MG63 (cell line): ENCODE measurements around the gene MX1. TPM values are rescaled to one million over a fixed set of nuclear protein-coding genes. Genes with fewer than 3 reads are reported as not detected.

Experiments
- DNase-seq: peaks from one replicate; pipeline ENCODE4 v3.0.0-alpha.2; 2020
- H3K27me3 ChIP-seq: fragments of 250-450 bp; sonication (Bioruptor Pico); 2 replicates; pipeline ENCODE4 v1.5.1; 2020; ENCODE audit warnings: mild to moderate bottlenecking, moderate library complexity
- H3K36me3 ChIP-seq: fragments of 250-450 bp; sonication (Bioruptor Pico); 2 replicates; pipeline ENCODE4 v1.5.1; 2020; ENCODE audit warnings: mild to moderate bottlenecking, moderate library complexity
- H3K4me3 ChIP-seq: fragments of 250-450 bp; sonication (Bioruptor Pico); 2 replicates; pipeline ENCODE4 v1.5.1; 2020; ENCODE audit warnings: mild to moderate bottlenecking, moderate library complexity
- H3K9me3 ChIP-seq: fragments of 250-450 bp; sonication (Bioruptor Pico); 2 replicates; pipeline ENCODE4 v1.5.1; 2020; ENCODE audit warnings: mild to moderate bottlenecking, moderate library complexity
- total RNA-seq: library from RNA; depleted of rRNA; stranded (reverse); fragments of >200 nt; shearing (Covaris generic); gene quantifications from 2 replicates; pipeline ENCODE4 v1.2.3, GENCODE V29; 2014; ENCODE audit warnings: low replicate concordance

MX1 gene
- total RNA-seq, 1 experiment from 2014 or later = 18.3 TPM

GRCh38 chr21:41466024-41466820 is 40.2 kb downstream of the MX1 start:
- Histone ChIP-seq H3K27me3 (no peaks in the 10 kb centered on the region), H3K36me3 (no peaks in the 10 kb centered on the region), H3K9me3 (peaks cover 2% of the 10 kb centered on the region; the same call in 1 of the 2 replicates), H3K4me3 (no peak overlapping the region)
- no peak for DNase-seq

GRCh38 chr21:41470054-41470453 is 44.0 kb downstream of the MX1 start:
- Histone ChIP-seq H3K4me3 (no peak overlapping the region), H3K36me3 (no peaks in the 10 kb centered on the region), H3K9me3 (no peaks in the 10 kb centered on the region), H3K27me3 (no peaks in the 10 kb centered on the region)
- no peak for DNase-seq

GRCh38 chr21:41472753-41473548 is 46.9 kb downstream of the MX1 start:
- no peak overlapping the region for H3K4me3 ChIP-seq
- DNase-seq = no peak
- H3K36me3 ChIP-seq = no peaks in the 10 kb centered on the region
- no peaks in the 10 kb centered on the region for H3K27me3 ChIP-seq
- H3K9me3 ChIP-seq = no peaks in the 10 kb centered on the region

- no peak for DNase-seq
- Histone ChIP-seq H3K27me3 (no peaks in the 10 kb centered on the region), H3K9me3 (no peaks in the 10 kb centered on the region), H3K4me3 (no peak overlapping the region), H3K36me3 (no peaks in the 10 kb centered on the region)
Measured at GRCh38 chr21:41475714-41476420, 49.8 kb downstream of the MX1 start.

GRCh38 chr21:41477641-41478318 is 51.7 kb downstream of the MX1 start:
- Histone ChIP-seq H3K4me3 (no peak overlapping the region), H3K9me3 (no peaks in the 10 kb centered on the region), H3K27me3 (no peaks in the 10 kb centered on the region; the same call in 1 of the 2 replicates), H3K36me3 (no peaks in the 10 kb centered on the region)
- no peak for DNase-seq

GRCh38 chr21:41478319-41479177 is 52.5 kb downstream of the MX1 start:
- no peaks in the 10 kb centered on the region for H3K36me3 ChIP-seq
- no peaks in the 10 kb centered on the region; the same call in 1 of the 2 replicates for H3K27me3 ChIP-seq
- H3K4me3 ChIP-seq = no peak overlapping the region
- no peak for DNase-seq
- H3K9me3 ChIP-seq = no peaks in the 10 kb centered on the region

- Histone ChIP-seq H3K4me3 (no peak overlapping the region), H3K9me3 (no peaks in the 10 kb centered on the region)
- DNase-seq = no peak
Measured at GRCh38 chr21:41479686-41480085, 53.6 kb downstream of the MX1 start.

GRCh38 chr21:41480086-41480690 is 54.1 kb downstream of the MX1 start:
- DNase-seq = no peak
- Histone ChIP-seq H3K4me3 (no peak overlapping the region), H3K27me3 (no peaks in the 10 kb centered on the region; the same call in 1 of the 2 replicates), H3K9me3 (no peaks in the 10 kb centered on the region), H3K36me3 (no peaks in the 10 kb centered on the region)

More at GRCh38 chr21:41479686-41480085, 53.6 kb downstream of the MX1 start:
- no peaks in the 10 kb centered on the region for H3K36me3 ChIP-seq
- H3K27me3 ChIP-seq = no peaks in the 10 kb centered on the region; the same call in 1 of the 2 replicates

- Histone ChIP-seq H3K9me3 (no peaks in the 10 kb centered on the region), H3K4me3 (no peak overlapping the region), H3K27me3 (no peaks in the 10 kb centered on the region; the same call in 1 of the 2 replicates), H3K36me3 (no peaks in the 10 kb centered on the region)
- no peak for DNase-seq
Measured at GRCh38 chr21:41481191-41481590, 55.2 kb downstream of the MX1 start.

GRCh38 chr21:41482301-41482700 is 56.3 kb downstream of the MX1 start:
- no peaks in the 10 kb centered on the region for H3K9me3 ChIP-seq
- no peak for DNase-seq
- H3K36me3 ChIP-seq = no peaks in the 10 kb centered on the region
- H3K4me3 ChIP-seq = no peak overlapping the region
- H3K27me3 ChIP-seq = no peaks in the 10 kb centered on the region; the same call in 1 of the 2 replicates

GRCh38 chr21:41482980-41483379 is 56.9 kb downstream of the MX1 start:
- Histone ChIP-seq H3K27me3 (no peaks in the 10 kb centered on the region; the same call in 1 of the 2 replicates), H3K9me3 (no peaks in the 10 kb centered on the region), H3K4me3 (no peak overlapping the region), H3K36me3 (no peaks in the 10 kb centered on the region)
- no peak for DNase-seq

GRCh38 chr21:41483415-41483814 is 57.4 kb downstream of the MX1 start:
- H3K4me3 ChIP-seq = no peak overlapping the region
- H3K36me3 ChIP-seq = no peaks in the 10 kb centered on the region
- H3K27me3 ChIP-seq = no peaks in the 10 kb centered on the region; the same call in 1 of the 2 replicates
- H3K9me3 ChIP-seq = no peaks in the 10 kb centered on the region
- no peak for DNase-seq

GRCh38 chr21:41483973-41484372 is 57.9 kb downstream of the MX1 start:
- DNase-seq = no peak
- H3K27me3 ChIP-seq = no peaks in the 10 kb centered on the region; the same call in 1 of the 2 replicates
- no peaks in the 10 kb centered on the region for H3K9me3 ChIP-seq
- H3K36me3 ChIP-seq = no peaks in the 10 kb centered on the region
- H3K4me3 ChIP-seq = no peak overlapping the region

GRCh38 chr21:41487082-41487481 is 61.0 kb downstream of the MX1 start:
- no peaks in the 10 kb centered on the region for H3K9me3 ChIP-seq
- DNase-seq = no peak
- no peak overlapping the region for H3K4me3 ChIP-seq
- no peaks in the 10 kb centered on the region; the same call in 1 of the 2 replicates for H3K27me3 ChIP-seq
- H3K36me3 ChIP-seq = no peaks in the 10 kb centered on the region

GRCh38 chr21:41488080-41488479 is 62.0 kb downstream of the MX1 start:
- Histone ChIP-seq H3K4me3 (no peak overlapping the region), H3K9me3 (no peaks in the 10 kb centered on the region), H3K27me3 (no peaks in the 10 kb centered on the region; the same call in 1 of the 2 replicates), H3K36me3 (no peaks in the 10 kb centered on the region)
- DNase-seq = no peak
